Measurements from ENCODE around the gene RAPGEF4. TPM values are rescaled to one million over a fixed set of nuclear protein-coding genes. Genes with fewer than 3 reads are reported as not detected.

The RAPGEF4 gene
- total and polyA plus RNA-seq, 2 donors (not counting 1 experiment from before 2014, with no cell fraction given): 0.22 to 0.30 TPM

GRCh38 chr2:172822585-172822984, 86.9 kb downstream of the RAPGEF4 start:
- CTCF ChIA-PET: no interaction called here
- no peaks in the 10 kb centered on the region for H3K4me1 ChIP-seq (ENCODE audit: control insufficient read depth in 2 of 2, insufficient read depth in 2 of 2, low read length in 2 of 2)
- H4K20me1 ChIP-seq (ENCODE audit: control insufficient read depth, insufficient read depth, low read length, poor library complexity, severe bottlenecking): no peaks in the 10 kb centered on the region
- no peak overlapping the region for H3K4me3 ChIP-seq (ENCODE audit: control extremely low read depth in 1 of 5, extremely low read depth in 1 of 5, insufficient read depth in 1 of 5, low read depth in 2 of 5, low read length in 4 of 5)
- H3K27me3 ChIP-seq (replicated peaks in 1 of 4; ENCODE audit: control extremely low read depth in 1 of 4, control insufficient read depth in 3 of 4, insufficient read depth in 4 of 4, low read length in 3 of 4): no peaks in the 10 kb centered on the region
- H3K9me3 ChIP-seq (ENCODE audit: control extremely low read depth in 1 of 3, control insufficient read depth in 2 of 3, insufficient read depth in 1 of 3, low read length in 2 of 3): no peaks in the 10 kb centered on the region
- H3K36me3 ChIP-seq (replicated peaks in 1 of 2; ENCODE audit: control extremely low read depth in 1 of 2, control insufficient read depth in 1 of 2, extremely low read depth in 1 of 2, insufficient read depth in 2 of 2, low read length in 1 of 2): no peaks in the 10 kb centered on the region
- Mint-ChIP-seq H3K27me3 (peaks cover 15% of the 10 kb centered on the region), H3K4me1 (no peaks in the 10 kb centered on the region), H3K4me3 (no peak overlapping the region), H3K27ac (no peak overlapping the region), H3K9me3 (ENCODE audit: insufficient read depth) (no peaks in the 10 kb centered on the region)
- TF ChIP-seq EZH2 (IDR thresholded peaks at IDR 0.05; ENCODE audit: borderline replicate concordance, insufficient read depth, low read depth, low read length, poor library complexity, severe bottlenecking) (no peak), CTCF (IDR thresholded peaks at IDR 0.05) (no peak)
- no peak for DNase-seq
- H3K9ac ChIP-seq (ENCODE audit: low read length): no peak overlapping the region
- H3K4me2 ChIP-seq (replicated peaks; ENCODE audit: low read depth, low read length, poor library complexity, severe bottlenecking): no peak overlapping the region
- H3K79me2 ChIP-seq (ENCODE audit: control insufficient read depth, insufficient read depth, low read length): no peaks in the 10 kb centered on the region
- no peak overlapping the region for H3K27ac ChIP-seq (ENCODE audit: low read length in 2 of 2)
- H2AFZ ChIP-seq (ENCODE audit: insufficient read depth, low read depth, low read length, poor library complexity, severe bottlenecking): no peak overlapping the region
- POLR2A ChIA-PET: no interaction called here
- 100% methylated on average over 6 of the region's 6 CpGs for WGBS (ENCODE audit: insufficient coverage)
- no peak for ATAC-seq (ENCODE audit: low read depth)
- intact Hi-C loops (cut with micrococcal nuclease): no loop called here

GRCh38 chr2:172823261-172823850, 87.7 kb downstream of the RAPGEF4 start:
- Mint-ChIP-seq H3K4me3 (no peak overlapping the region), H3K9me3 (ENCODE audit: insufficient read depth) (no peaks in the 10 kb centered on the region), H3K27ac (no peak overlapping the region), H3K27me3 (peaks cover 15% of the 10 kb centered on the region), H3K4me1 (no peaks in the 10 kb centered on the region)
- Histone ChIP-seq H3K9me3 (ENCODE audit: control extremely low read depth in 1 of 3, control insufficient read depth in 2 of 3, insufficient read depth in 1 of 3, low read length in 2 of 3) (no peaks in the 10 kb centered on the region), H2AFZ (ENCODE audit: insufficient read depth, low read depth, low read length, poor library complexity, severe bottlenecking) (no peak overlapping the region), H3K27ac (ENCODE audit: low read length in 2 of 2) (no peak overlapping the region), H3K4me1 (ENCODE audit: control insufficient read depth in 2 of 2, insufficient read depth in 2 of 2, low read length in 2 of 2) (no peaks in the 10 kb centered on the region), H3K4me3 (ENCODE audit: control extremely low read depth in 1 of 5, extremely low read depth in 1 of 5, insufficient read depth in 1 of 5, low read depth in 2 of 5, low read length in 4 of 5) (no peak overlapping the region), H3K9ac (ENCODE audit: low read length) (no peak overlapping the region), H3K36me3 (replicated peaks in 1 of 2; ENCODE audit: control extremely low read depth in 1 of 2, control insufficient read depth in 1 of 2, extremely low read depth in 1 of 2, insufficient read depth in 2 of 2, low read length in 1 of 2) (no peaks in the 10 kb centered on the region), H4K20me1 (ENCODE audit: control insufficient read depth, insufficient read depth, low read length, poor library complexity, severe bottlenecking) (no peaks in the 10 kb centered on the region), H3K27me3 (replicated peaks in 1 of 4; ENCODE audit: control extremely low read depth in 1 of 4, control insufficient read depth in 3 of 4, insufficient read depth in 4 of 4, low read length in 3 of 4) (no peaks in the 10 kb centered on the region), H3K4me2 (replicated peaks; ENCODE audit: low read depth, low read length, poor library complexity, severe bottlenecking) (no peak overlapping the region), H3K79me2 (ENCODE audit: control insufficient read depth, insufficient read depth, low read length) (no peaks in the 10 kb centered on the region)
- 77% methylated on average over 7 of the region's 7 CpGs for WGBS (ENCODE audit: insufficient coverage)
- intact Hi-C loops (cut with micrococcal nuclease): no loop called here
- ChIA-PET CTCF (no interaction called here), POLR2A (no interaction called here)
- TF ChIP-seq EZH2 (IDR thresholded peaks at IDR 0.05; ENCODE audit: borderline replicate concordance, insufficient read depth, low read depth, low read length, poor library complexity, severe bottlenecking): no peak
- TF ChIP-seq CTCF (IDR thresholded peaks at IDR 0.05): no peak
- DNase-seq (no peak), ATAC-seq (ENCODE audit: low read depth) (no peak)

Data from B cell (primary cell).